GM13976 (cell line): ENCODE data around the gene YJU2.

Experiments used
- DNase-seq: peaks from one replicate; pipeline ENCODE4 v3.0.0; 2012; ENCODE audit warnings: low spot score
- in situ Hi-C: fragments of 300-500 bp; cut with MboI; formaldehyde crosslinking; loops from one replicate; pipeline ENCODE4 v1.12.0; 2022; ENCODE audit warnings: low sequenced_read_pairs, mixed read lengths, inconsistent platforms; ENCODE audit not compliant: unreplicated experiment
- TF ChIP-seq, protein P1 (sequence below): IDR thresholded peaks from 2 replicates; pipeline ENCODE4 v1.5.1; 2012; ENCODE audit warnings: borderline replicate concordance, mild to moderate bottlenecking; ENCODE audit not compliant: insufficient read depth; ENCODE audit errors: extremely low read depth, missing control alignments, control extremely low read depth

YJU2 gene

DNA sequence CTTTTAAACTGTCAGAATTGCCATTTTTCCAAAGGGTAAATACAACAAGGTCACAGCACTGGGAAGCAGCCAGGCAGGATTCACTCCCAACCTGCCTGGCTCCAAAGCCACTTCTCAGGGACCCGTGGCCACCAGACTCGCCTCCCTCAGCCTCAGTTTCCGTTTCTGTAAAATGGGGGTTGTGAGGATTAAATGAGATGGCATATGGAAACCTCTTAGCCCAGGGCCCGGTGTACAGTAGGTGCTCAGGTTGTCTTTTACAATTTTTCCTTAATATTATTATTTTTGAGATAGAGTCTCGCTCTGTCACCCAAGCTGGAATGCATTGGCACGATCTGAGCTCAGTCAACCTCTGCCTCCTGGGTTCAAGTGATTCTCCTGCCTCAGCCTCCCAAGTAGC, 10.1 kb downstream of the YJU2 start:
- in situ Hi-C loops = no loop called here
- no peak for DNase-seq
- TF ChIP-seq, protein P1, sequence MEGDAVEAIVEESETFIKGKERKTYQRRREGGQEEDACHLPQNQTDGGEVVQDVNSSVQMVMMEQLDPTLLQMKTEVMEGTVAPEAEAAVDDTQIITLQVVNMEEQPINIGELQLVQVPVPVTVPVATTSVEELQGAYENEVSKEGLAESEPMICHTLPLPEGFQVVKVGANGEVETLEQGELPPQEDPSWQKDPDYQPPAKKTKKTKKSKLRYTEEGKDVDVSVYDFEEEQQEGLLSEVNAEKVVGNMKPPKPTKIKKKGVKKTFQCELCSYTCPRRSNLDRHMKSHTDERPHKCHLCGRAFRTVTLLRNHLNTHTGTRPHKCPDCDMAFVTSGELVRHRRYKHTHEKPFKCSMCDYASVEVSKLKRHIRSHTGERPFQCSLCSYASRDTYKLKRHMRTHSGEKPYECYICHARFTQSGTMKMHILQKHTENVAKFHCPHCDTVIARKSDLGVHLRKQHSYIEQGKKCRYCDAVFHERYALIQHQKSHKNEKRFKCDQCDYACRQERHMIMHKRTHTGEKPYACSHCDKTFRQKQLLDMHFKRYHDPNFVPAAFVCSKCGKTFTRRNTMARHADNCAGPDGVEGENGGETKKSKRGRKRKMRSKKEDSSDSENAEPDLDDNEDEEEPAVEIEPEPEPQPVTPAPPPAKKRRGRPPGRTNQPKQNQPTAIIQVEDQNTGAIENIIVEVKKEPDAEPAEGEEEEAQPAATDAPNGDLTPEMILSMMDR = no peak

DNA sequence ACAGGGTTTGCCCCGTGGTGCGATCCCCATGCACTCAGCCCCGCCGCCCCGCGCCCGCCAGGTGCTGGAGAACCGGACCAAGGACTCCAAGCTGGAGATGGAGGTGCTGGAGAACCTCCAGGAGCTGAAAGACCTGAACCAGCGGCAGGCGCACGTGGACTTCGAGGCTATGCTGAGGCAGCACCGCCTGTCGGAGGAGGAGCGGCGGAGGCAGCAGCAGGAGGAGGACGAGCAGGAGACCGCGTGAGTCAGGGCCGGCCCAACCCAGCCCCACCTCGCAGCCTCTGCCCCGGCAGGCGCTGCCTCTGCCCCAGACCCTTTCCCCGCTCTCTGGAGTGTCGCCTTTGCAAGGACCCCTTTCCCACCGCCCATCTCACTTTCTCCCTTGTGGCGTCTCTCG, 11.3 kb downstream of the YJU2 start:
- no peak for DNase-seq
- in situ Hi-C loops = no loop called here
- TF ChIP-seq, protein P1 = no peak

DNA sequence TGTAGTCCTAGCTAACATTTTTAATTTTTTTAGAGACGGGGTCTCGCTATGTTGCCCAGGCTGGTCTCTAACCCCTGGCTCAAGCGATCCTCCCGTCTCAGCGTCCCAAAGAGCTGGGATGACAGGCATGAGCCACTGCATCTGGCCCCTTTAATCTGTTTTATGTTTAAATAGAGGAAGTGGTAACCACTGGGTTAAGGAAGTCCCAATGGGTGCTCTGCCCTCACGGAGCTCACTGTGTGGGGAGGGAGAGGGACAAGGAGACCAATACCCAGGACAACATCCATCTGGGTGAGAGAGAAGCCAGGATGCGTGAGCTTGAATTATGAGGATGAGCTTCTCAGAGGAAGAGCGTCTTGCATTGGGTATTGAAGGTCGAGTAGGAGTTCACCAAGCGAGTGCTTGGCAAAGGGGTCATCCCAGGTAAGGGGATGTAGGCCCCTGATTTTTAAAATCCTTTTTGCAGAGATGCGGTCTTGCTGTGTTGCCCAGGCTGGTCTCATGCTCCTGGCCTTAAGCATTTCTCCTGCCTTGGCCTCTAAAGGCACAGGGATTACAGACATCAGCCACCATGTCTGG, 13.8 kb downstream of the YJU2 start:
- TF ChIP-seq, protein P1 = no peak
- DNase-seq = no peak
- in situ Hi-C loops = loop anchor here (10.0 kb wide), 1 partner anchor 94 kb away; no protein-coding TSS in a partner anchor

DNA sequence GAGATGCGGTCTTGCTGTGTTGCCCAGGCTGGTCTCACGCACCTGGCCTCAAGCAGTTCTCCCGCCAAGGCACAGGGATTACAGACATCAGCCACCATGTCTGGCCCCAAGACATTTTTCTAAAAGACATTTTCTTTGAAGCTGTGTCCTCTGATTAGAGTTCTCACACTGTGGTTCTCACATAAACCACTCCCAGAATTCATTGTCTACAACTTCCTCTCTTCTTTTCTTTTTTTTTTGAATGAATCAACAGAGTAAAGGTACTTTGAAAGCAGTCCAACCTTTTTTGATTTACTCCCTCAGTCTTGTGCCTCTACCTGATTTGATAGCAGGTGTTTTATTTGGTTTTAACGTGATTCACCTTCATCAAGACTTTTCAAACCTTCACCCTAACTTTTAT, 17.9 kb downstream of the YJU2 start:
- TF ChIP-seq, protein P1 = no peak
- in situ Hi-C loops = loop anchor here (10.0 kb wide), 1 partner anchor 90 kb away; no protein-coding TSS in a partner anchor
- DNase-seq = no peak

DNA sequence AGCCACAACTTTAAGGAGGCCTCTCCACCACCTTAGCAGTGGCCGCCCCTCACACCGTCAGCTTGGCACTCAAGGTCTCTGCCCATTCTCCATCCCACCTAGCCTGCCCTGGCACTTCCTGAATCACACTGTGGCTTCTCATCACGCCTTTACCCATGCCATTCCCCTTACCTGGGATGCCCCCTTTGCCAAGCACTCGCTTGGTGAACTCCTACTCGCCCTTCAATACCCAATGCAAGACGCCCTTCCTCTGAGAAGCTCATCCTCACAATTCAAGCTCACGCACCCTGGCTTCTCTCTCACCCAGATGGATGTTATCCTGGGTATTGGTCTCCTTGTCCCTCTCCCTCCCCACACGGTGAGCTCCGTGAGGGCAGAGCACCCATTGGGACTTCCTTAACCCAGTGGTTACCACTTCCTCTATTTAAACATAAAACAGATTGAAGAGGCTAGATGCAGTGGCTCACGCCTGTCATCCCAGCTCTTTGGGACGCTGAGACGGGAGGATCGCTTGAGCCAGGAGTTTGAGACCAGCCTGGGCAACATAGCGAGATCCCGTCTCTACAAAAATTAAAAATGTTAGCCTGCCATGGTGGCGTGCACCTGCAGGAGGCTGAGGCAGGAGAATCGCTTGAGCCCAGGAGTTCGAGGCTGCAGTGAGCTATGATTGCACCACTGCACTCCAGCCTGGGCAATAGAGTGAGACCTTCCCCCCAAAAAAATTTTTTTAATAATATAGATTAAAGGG, 19.5 kb downstream of the YJU2 start:
- DNase-seq = no peak
- in situ Hi-C loops = loop anchor here (10.0 kb wide), 1 partner anchor 88 kb away; no protein-coding TSS in a partner anchor
- TF ChIP-seq, protein P1 = no peak

DNA sequence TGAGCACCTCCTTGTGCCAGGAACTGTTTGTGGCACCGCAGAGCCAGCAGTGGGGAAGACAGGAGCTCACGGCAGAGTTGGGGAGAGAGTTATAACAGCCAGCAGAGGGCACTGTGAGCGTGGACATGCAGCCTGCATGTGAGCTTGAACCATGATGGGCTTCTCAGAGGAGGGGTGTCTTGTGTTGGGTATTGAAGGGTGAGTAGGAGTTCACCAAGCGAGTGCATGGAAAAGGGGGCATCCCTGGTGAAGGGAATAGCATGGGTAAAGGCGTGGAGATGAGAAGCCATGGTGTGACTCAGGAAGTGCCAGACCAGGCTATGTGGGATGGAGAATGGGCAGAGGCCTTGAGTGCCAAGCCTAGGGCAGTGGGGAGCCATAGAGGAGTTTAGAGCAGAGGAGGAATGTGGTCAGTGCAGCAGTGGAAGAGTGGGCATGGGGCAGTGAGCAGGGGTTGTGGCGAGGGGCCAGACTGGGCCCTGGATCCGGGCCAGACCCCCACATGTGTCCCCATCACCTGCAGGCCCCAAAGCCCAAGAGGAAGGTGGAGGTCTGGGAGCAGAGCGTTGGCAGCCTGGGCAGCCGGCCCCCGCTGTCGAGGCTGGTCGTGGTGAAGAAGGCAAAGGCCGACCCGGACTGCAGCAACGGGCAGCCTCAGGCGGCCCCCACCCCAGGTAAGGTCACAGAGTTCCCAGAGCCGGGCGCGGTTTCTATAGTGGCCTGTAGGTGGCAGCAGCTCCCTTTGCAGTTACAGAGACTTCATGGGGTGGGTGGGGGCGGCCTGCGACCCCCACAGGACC, 20.4 kb downstream of the YJU2 start:
- in situ Hi-C loops = loop anchor here (10.0 kb wide), 1 partner anchor 88 kb away; no protein-coding TSS in a partner anchor
- TF ChIP-seq, protein P1 = peak; percentile 65
- peak; percentile 85 for DNase-seq
